IMR-90 (cell line): ENCODE data around the gene KLK1. TPM values are rescaled to one million over a fixed set of nuclear protein-coding genes. Genes with fewer than 3 reads are reported as not detected.

Experiments used
- ATAC-seq: fragments of 200-7000 bp; cut with Tn5 transposase; 2 replicates; pipeline ENCODE4 v1.9.1; 2020; ENCODE audit warnings: low read depth, mild to moderate bottlenecking, moderate library complexity
- BruUV-seq: library from RNA; stranded (reverse); fragments of 400-500 nt; replicated peaks from 2 replicates; lab custom pipeline; 2021; lab: Mats Ljungman, UMichigan
- CTCF ChIA-PET: fragments of 300-600 bp; formaldehyde crosslinking; extraction: SDS; loops from one replicate; lab custom pipeline; 2021; ENCODE audit warnings: antibody characterized with exemption; lab: Yijun Ruan, JAX
- POLR2A ChIA-PET: fragments of 300-600 bp; sonication (Branson Sonifier 250); formaldehyde crosslinking; loops from one replicate; lab custom pipeline; 2022; ENCODE audit warnings: antibody characterized with exemption; ENCODE audit not compliant: unreplicated experiment; lab: Charles Lee
- DNase-seq: peaks from one replicate; pipeline ENCODE4 v3.0.0; 2013
- H2AFZ ChIP-seq: replicated peaks from 2 replicates; pipeline ENCODE3; 2013; ENCODE audit warnings: low read length, mild to moderate bottlenecking; ENCODE audit not compliant: poor library complexity
- H2AK5ac ChIP-seq: 2 replicates; pipeline ENCODE4 v1.6.1; 2013; ENCODE audit warnings: low read depth, low read length, inconsistent platforms
- H2AK9ac ChIP-seq: replicated peaks from 2 replicates; pipeline ENCODE3; 2013; ENCODE audit warnings: mild to moderate bottlenecking, low read depth, low read length, moderate library complexity; ENCODE audit not compliant: poor library complexity
- H2BK120ac ChIP-seq: 2 replicates; pipeline ENCODE4 v1.6.1; 2013; ENCODE audit warnings: low read depth, low read length, inconsistent platforms
- H2BK15ac ChIP-seq: 3 replicates; pipeline ENCODE4 v1.6.1; 2013; ENCODE audit warnings: low read depth, low read length, inconsistent platforms
- H2BK20ac ChIP-seq: 2 replicates; pipeline ENCODE4 v1.6.1; 2013; ENCODE audit warnings: low read depth, mild to moderate bottlenecking, inconsistent platforms, low read length, moderate library complexity
- H2BK5ac ChIP-seq: 2 replicates; pipeline ENCODE4 v1.6.1; 2013; ENCODE audit warnings: mild to moderate bottlenecking, low read depth, low read length, inconsistent platforms; ENCODE audit not compliant: poor library complexity, severe bottlenecking
- H3K14ac ChIP-seq: replicated peaks from 2 replicates; pipeline ENCODE4 v1.6.1; 2013; ENCODE audit warnings: low read depth, low read length, inconsistent platforms
- H3K18ac ChIP-seq: 2 replicates; pipeline ENCODE4 v1.6.1; 2013; ENCODE audit warnings: low read depth, low read length, control low read depth
- H3K23ac ChIP-seq: 2 replicates; pipeline ENCODE4 v1.6.1; 2013; ENCODE audit warnings: low read depth, low read length, inconsistent platforms
- H3K27ac ChIP-seq: 2 replicates; pipeline ENCODE4 v1.5.1; 2013; ENCODE audit warnings: mild to moderate bottlenecking, control low read depth, low read length; ENCODE audit not compliant: insufficient read depth
- H3K27me3 ChIP-seq: 2 replicates; pipeline ENCODE4 v1.6.1; 2013; ENCODE audit warnings: low read length; ENCODE audit not compliant: control insufficient read depth, insufficient read depth
- H3K36me3 ChIP-seq: 2 replicates; pipeline ENCODE4 v1.6.1; 2013; ENCODE audit warnings: low read length, mixed read lengths; ENCODE audit not compliant: control insufficient read depth, insufficient read depth
- H3K4ac ChIP-seq: 2 replicates; pipeline ENCODE4 v1.6.1; 2013; ENCODE audit warnings: low read depth, low read length, inconsistent platforms
- H3K4me1 ChIP-seq: 2 replicates; pipeline ENCODE4 v1.6.1; 2013; ENCODE audit warnings: low read length, mixed read lengths; ENCODE audit not compliant: control insufficient read depth, insufficient read depth
- H3K4me2 ChIP-seq: 2 replicates; pipeline ENCODE4 v1.6.1; 2013; ENCODE audit warnings: low read depth, mild to moderate bottlenecking, control low read depth, low read length, moderate library complexity
- H3K4me3 ChIP-seq: 2 replicates; pipeline ENCODE4 v1.5.1; 2013; ENCODE audit warnings: low read depth, mild to moderate bottlenecking, control low read depth, low read length, moderate library complexity; ENCODE audit not compliant: insufficient read depth
- H3K56ac ChIP-seq: 2 replicates; pipeline ENCODE4 v1.6.1; 2013; ENCODE audit warnings: low read length, inconsistent platforms; ENCODE audit not compliant: insufficient read depth; ENCODE audit errors: extremely low read depth
- H3K79me1 ChIP-seq, 2 experiments: 2 replicates each; pipeline ENCODE4 v1.6.1; 2013; ENCODE audit warnings: low read length in 2 of 2, inconsistent platforms in 1 of 2, low read depth in 1 of 2
- H3K9ac ChIP-seq: 2 replicates; pipeline ENCODE4 v1.6.1; 2013; ENCODE audit warnings: low read depth, low read length, control low read depth
- H3K9me1 ChIP-seq: 2 replicates; pipeline ENCODE4 v1.6.1; 2013; ENCODE audit warnings: low read length, inconsistent platforms; ENCODE audit not compliant: insufficient read depth
- H3K9me3 ChIP-seq: 2 replicates; pipeline ENCODE4 v1.6.1; 2013; ENCODE audit warnings: low read length; ENCODE audit not compliant: control insufficient read depth, insufficient read depth
- H4K20me1 ChIP-seq: 2 replicates; pipeline ENCODE4 v1.6.1; 2013; ENCODE audit warnings: low read length, inconsistent platforms; ENCODE audit not compliant: insufficient read depth
- H4K5ac ChIP-seq: 2 replicates; pipeline ENCODE4 v1.6.1; 2013; ENCODE audit warnings: mild to moderate bottlenecking, low read depth, low read length, control low read depth
- H4K8ac ChIP-seq, 2 experiments: 2 replicates each; pipeline ENCODE4 v1.6.1; 2013; ENCODE audit warnings: low read depth in 2 of 2, low read length in 2 of 2, control low read depth in 1 of 2, inconsistent platforms in 1 of 2
- H4K91ac ChIP-seq: 2 replicates; pipeline ENCODE4 v1.6.1; 2013; ENCODE audit warnings: low read depth, low read length, inconsistent platforms; ENCODE audit not compliant: insufficient read depth
- CEBPB ChIP-seq: IDR thresholded peaks from 2 replicates; pipeline ENCODE4 v1.6.1; 2012; ENCODE audit warnings: low read depth, low read length, improper control_type of control experiment
- CHD1 ChIP-seq: IDR thresholded peaks from 2 replicates; pipeline ENCODE4 v1.6.1; 2012; ENCODE audit warnings: low read depth, low read length, improper control_type of control experiment
- WGBS, 2 experiments: methylation state at CpG; one replicate each; pipeline versions ENCODE4 v1.1.5 to v1.1.7; 2013; ENCODE audit warnings: missing lambda C conversion rate in 2 of 2; ENCODE audit not compliant: insufficient read length in 1 of 2; ENCODE audit errors: extremely low coverage in 2 of 2; 5-methylcytosine and 5-hydroxymethylcytosine counted together
- dilution Hi-C: fragments of 300-500 bp; cut with HindIII; formaldehyde crosslinking; loops from one replicate; pipeline ENCODE4 v1.14.3; 2018; ENCODE audit warnings: low sequenced_read_pairs; ENCODE audit not compliant: unreplicated experiment
- in situ Hi-C: fragments of 300-500 bp; cut with MboI; formaldehyde crosslinking; loops from 3 replicates; pipeline ENCODE4 v1.14.3; 2019; ENCODE audit warnings: low sequenced_read_pairs, inconsistent platforms, mixed read lengths
- intact Hi-C: fragments of 100-400 bp; cut with micrococcal nuclease; formaldehyde crosslinking; loops from 2 replicates; pipeline ENCODE4 v1.10.0; 2022
- polyA plus RNA-seq, 3 experiments: library from polyadenylated mRNA; depleted of rRNA; stranded (reverse); fragments of >200 nt; gene quantifications; 2 replicates each; pipeline ENCODE4 v1.2.3, GENCODE V29; 2012; ENCODE audit warnings: low replicate concordance in 1 of 3
- total RNA-seq: library from RNA; depleted of rRNA; stranded (reverse); fragments of >200 nt; gene quantifications from 2 replicates; pipeline ENCODE4 v1.2.3, GENCODE V29; 2012
- TF ChIP-seq, protein P1 (sequence below): fragments of 150-350 bp; IDR thresholded peaks from 2 replicates; pipeline ENCODE4 v1.6.1; 2017; ENCODE audit warnings: mild to moderate bottlenecking, antibody characterized with exemption, low read length, low read depth
- TF ChIP-seq, protein P2 (sequence below): fragments of 150-350 bp; IDR thresholded peaks from 2 replicates; pipeline ENCODE4 v1.6.1; 2016; ENCODE audit warnings: low read depth, mild to moderate bottlenecking, low read length, moderate library complexity, borderline replicate concordance

Gene KLK1
- total and polyA plus RNA-seq, 2 of the 4 experiments (the other 2 are of a cell fraction) = not detected

DNA sequence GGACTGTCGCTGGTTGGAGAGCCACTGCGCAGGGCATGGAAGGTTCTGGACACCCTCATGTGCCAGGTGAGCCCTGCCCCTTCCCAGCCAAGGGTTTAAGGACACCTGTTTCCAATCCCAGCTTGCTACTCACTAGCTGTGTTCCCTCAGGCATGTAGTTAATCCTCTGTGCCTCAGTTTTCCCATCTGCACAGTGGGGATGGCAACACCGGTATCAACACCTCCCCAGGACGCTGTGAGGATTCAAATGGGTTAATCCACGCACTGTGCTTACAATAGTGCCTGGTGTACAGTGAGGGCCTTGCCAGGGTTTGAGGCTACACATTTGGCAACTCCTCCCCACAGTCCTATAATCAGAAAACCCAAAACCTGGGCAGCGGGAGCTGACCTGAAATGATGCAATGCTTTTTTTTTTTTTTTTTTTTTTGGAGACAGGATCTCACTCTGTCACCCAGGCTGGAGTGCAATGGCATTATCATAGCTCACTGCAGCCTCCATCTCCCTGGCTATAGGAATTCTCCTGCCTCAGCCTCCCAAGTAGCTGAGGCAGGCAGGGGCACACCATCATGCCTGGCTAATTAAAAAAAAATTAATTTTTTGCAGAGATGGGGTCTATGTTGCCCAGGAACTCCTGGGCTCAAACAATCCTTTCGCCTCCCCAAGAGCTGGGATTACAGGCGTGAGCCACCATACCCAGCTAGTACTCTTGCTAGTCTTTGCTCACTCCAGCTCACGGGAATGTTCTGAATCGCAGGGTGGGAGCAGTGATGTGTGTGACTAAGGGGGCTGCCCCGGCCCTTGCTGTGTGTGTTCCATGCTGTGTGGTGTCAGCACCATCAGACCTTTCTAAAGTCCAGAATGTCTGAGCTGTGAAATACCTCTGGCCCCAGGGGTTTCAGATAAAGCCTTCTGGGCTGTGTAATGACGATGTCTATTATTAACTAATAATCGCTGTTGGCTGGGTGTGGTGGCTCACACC, 31.0 kb downstream of the KLK1 start:
- CTCF ChIA-PET = no interaction called here
- no peak overlapping the region for H2BK20ac ChIP-seq
- no peak for DNase-seq
- H3K9me3 ChIP-seq = no peaks in the 10 kb centered on the region
- H3K56ac ChIP-seq = no peak overlapping the region
- H3K18ac ChIP-seq = no peak overlapping the region
- no peak overlapping the region for H2BK120ac ChIP-seq
- intact Hi-C loops = no loop called here
- no peak overlapping the region for H2AK9ac ChIP-seq
- H3K4ac ChIP-seq = no peak overlapping the region
- no peak overlapping the region for H3K14ac ChIP-seq
- no peak overlapping the region for H2AFZ ChIP-seq
- no TSS peak for BruUV-seq
- in situ Hi-C loops = no loop called here
- POLR2A ChIA-PET = interaction anchor here (0.5 to 0.6 kb wide), 2 partner anchors 41 to 254 kb away, joined by 4 to 9 read pairs; partner anchors contain the start of gene KLK15
- no peak overlapping the region for H2BK5ac ChIP-seq
- H3K4me1 ChIP-seq = no peaks in the 10 kb centered on the region
- peaks cover 6% of the 10 kb centered on the region for H3K36me3 ChIP-seq
- TF ChIP-seq CEBPB = no peak
- TF ChIP-seq CHD1 = no peak
- TF ChIP-seq, protein P1, sequence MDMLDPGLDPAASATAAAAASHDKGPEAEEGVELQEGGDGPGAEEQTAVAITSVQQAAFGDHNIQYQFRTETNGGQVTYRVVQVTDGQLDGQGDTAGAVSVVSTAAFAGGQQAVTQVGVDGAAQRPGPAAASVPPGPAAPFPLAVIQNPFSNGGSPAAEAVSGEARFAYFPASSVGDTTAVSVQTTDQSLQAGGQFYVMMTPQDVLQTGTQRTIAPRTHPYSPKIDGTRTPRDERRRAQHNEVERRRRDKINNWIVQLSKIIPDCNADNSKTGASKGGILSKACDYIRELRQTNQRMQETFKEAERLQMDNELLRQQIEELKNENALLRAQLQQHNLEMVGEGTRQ = no peak
- TF ChIP-seq, protein P2, sequence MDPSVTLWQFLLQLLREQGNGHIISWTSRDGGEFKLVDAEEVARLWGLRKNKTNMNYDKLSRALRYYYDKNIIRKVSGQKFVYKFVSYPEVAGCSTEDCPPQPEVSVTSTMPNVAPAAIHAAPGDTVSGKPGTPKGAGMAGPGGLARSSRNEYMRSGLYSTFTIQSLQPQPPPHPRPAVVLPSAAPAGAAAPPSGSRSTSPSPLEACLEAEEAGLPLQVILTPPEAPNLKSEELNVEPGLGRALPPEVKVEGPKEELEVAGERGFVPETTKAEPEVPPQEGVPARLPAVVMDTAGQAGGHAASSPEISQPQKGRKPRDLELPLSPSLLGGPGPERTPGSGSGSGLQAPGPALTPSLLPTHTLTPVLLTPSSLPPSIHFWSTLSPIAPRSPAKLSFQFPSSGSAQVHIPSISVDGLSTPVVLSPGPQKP = no peak
- dilution Hi-C loops = no loop called here
- H3K9ac ChIP-seq = no peak overlapping the region
- H2BK15ac ChIP-seq = no peak overlapping the region
- no peak for ATAC-seq
- no peak overlapping the region for H4K91ac ChIP-seq
- H3K27me3 ChIP-seq = no peaks in the 10 kb centered on the region
- WGBS, 2 experiments = 100% methylated on average over 1 of the region's 13 CpGs; no CpG with 5 or more reads in 1 of the 2 experiments
- no peak overlapping the region for H2AK5ac ChIP-seq
- H3K9me1 ChIP-seq = peaks cover 4% of the 10 kb centered on the region
- no peak overlapping the region for H3K27ac ChIP-seq
- no peak overlapping the region for H3K23ac ChIP-seq
- no peak overlapping the region for H3K4me3 ChIP-seq
- H4K8ac ChIP-seq = no peak overlapping the region
- H4K5ac ChIP-seq = no peak overlapping the region
- peaks cover 38% of the 10 kb centered on the region for H4K20me1 ChIP-seq
- H3K79me1 ChIP-seq = peaks cover 0 to under 1% of the 10 kb centered on the region in 2 experiments; a peak in 1 of 4 replicates
- no peak overlapping the region for H3K4me2 ChIP-seq
